A549 treated with AZD9567 at 1 μM for 4 hours (cell line): ENCODE results near the gene CAMLG. TPM values are rescaled to one million over a fixed set of nuclear protein-coding genes. Genes with fewer than 3 reads are reported as not detected.

Experiments used
- total RNA-seq: library from RNA; stranded (reverse); fragments of 200-300 nt; extraction: Qiagen RNA extraction; gene quantifications from 5 replicates; pipeline ENCODE4 v1.2.3, GENCODE V29; 2022; ENCODE audit not compliant: insufficient read depth

The CAMLG gene
- 24.1 to 31.9 TPM (median 31.1 TPM) in 5 replicates for total RNA-seq

GRCh38 chr5:134738133-134738962 is at the start of gene CAMLG:
Gene CAMLG (plus strand): TSS chr5:134738548. CDS start chr5:134738621, 73 bp downstream.

GRCh38 chr5:134758504-134759341 is 20.4 kb downstream of the CAMLG start, which contains the start of gene DDX46:
Gene DDX46 (plus strand): TSS chr5:134758779. CDS start chr5:134758939, 160 bp downstream.

Other genes starting within 250 kb of the CAMLG start
- 24.2 to 29.5 TPM (median 27.9 TPM) in 5 replicates for gene JADE2, start 212.9 kb upstream of the CAMLG start, total RNA-seq
- 49.3 to 72.0 TPM (median 52.1 TPM) in 5 replicates for gene SAR1B, start 105.7 kb upstream of the CAMLG start, total RNA-seq
- gene SEC24A, start 89.8 kb upstream of the CAMLG start, total RNA-seq = 11.2 to 15.6 TPM (median 14.2 TPM) in 5 replicates
- gene DDX46, start 20.2 kb downstream of the CAMLG start, total RNA-seq = 48.0 to 87.3 TPM (median 58.7 TPM) in 5 replicates
- 13.8 to 26.7 TPM (median 25.9 TPM) in 5 replicates for gene C5orf24, start 107.4 kb downstream of the CAMLG start, total RNA-seq
- gene TXNDC15, start 135.8 kb downstream of the CAMLG start, total RNA-seq = 44.5 to 71.9 TPM (median 49.6 TPM) in 5 replicates
- gene PCBD2, start 166.6 kb downstream of the CAMLG start, total RNA-seq = 10.9 to 18.1 TPM (median 11.5 TPM) in 5 replicates
- 0.36 to 0.59 TPM (median 0.47 TPM) in 4 of 5 replicates, not detected in the other for gene CATSPER3, start 229.4 kb downstream of the CAMLG start, total RNA-seq